BLaER1 (cell line): ENCODE results near the gene MUC12.
"Not testable (repeated sequence)": the region's sequence is repeated elsewhere in the genome, so short reads cannot be mapped to it uniquely, and the experiment has no call there.

ENCODE experiments used
- H3K27ac ChIP-seq: shearing (Covaris generic); formaldehyde crosslinking; 2 replicates; pipeline ENCODE4 v1.8.1; 2022
- H3K27me3 ChIP-seq: shearing (Covaris generic); formaldehyde crosslinking; 2 replicates; pipeline ENCODE4 v1.8.1; 2022
- H3K36me3 ChIP-seq: shearing (Covaris generic); formaldehyde crosslinking; 2 replicates; pipeline ENCODE4 v1.8.1; 2022
- H3K4me1 ChIP-seq: shearing (Covaris generic); formaldehyde crosslinking; 2 replicates; pipeline ENCODE4 v1.8.1; 2022
- H3K4me2 ChIP-seq: shearing (Covaris generic); formaldehyde crosslinking; 2 replicates; pipeline ENCODE4 v1.8.1; 2022
- H3K4me3 ChIP-seq: shearing (Covaris generic); formaldehyde crosslinking; 2 replicates; pipeline ENCODE4 v1.8.1; 2022
- H3K9ac ChIP-seq: shearing (Covaris generic); formaldehyde crosslinking; 2 replicates; pipeline ENCODE4 v1.8.1; 2022
- H3K9me3 ChIP-seq: shearing (Covaris generic); formaldehyde crosslinking; 2 replicates; pipeline ENCODE4 v1.8.1; 2022
- H4K20me1 ChIP-seq: shearing (Covaris generic); formaldehyde crosslinking; 2 replicates; pipeline ENCODE4 v1.8.1; 2022
- Cebpa-rat ChIP-seq: shearing (Covaris generic); IDR thresholded peaks from 2 replicates; pipeline ENCODE4 v1.8.1; 2022

Gene MUC12

DNA sequence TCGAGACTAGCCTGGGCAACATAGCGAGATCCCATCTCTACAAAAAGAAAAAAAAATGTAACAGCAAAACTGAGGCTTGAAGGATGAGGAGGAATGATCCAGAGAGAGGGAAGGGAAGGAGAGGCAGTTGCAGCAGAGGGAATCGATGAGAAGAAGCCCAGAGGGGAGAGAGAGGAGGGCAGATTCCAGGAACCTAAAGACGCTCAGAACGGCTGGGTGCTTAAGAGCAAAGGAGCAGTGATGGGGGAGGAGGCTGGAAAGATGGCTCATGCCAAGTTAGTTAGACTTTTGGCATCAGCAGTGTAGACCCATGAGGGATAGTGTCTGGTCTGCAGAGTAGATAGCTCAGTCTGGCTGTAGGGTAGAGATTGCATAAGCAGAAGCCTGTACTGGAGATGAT lies 40.3 kb downstream of the MUC12 start:
- Histone ChIP-seq H3K36me3 (no peaks in the 10 kb centered on the region), H4K20me1 (no peaks in the 10 kb centered on the region), H3K27ac (no peak overlapping the region), H3K9ac (no peak overlapping the region), H3K4me2 (no peak overlapping the region), H3K4me3 (no peak overlapping the region), H3K4me1 (peaks cover 18% of the 10 kb centered on the region; the same call in 1 of the 2 replicates), H3K9me3 (no peaks in the 10 kb centered on the region), H3K27me3 (no peaks in the 10 kb centered on the region)
- TF ChIP-seq Cebpa-rat, result no peak

DNA sequence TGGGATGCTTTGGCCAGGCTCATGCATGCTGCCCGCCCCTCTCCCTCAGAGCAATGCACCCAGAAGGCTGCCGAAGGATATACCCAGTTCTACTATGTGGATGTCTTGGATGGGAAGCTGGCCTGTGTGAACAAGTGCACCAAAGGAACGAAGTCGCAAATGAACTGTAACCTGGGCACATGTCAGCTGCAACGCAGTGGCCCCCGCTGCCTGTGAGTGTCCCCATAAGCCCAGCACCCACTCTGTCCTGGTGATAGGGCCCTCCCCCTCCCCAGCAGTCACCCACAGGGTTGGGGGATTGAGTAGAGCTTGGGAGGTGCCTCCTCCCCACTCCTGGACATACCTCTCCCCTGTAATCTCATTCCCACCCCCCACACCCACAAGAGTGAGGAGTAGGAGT lies 43.6 kb downstream of the MUC12 start:
- H3K4me2 ChIP-seq, result no peak overlapping the region; the same call in 1 of the 2 replicates
- no peaks in the 10 kb centered on the region for H3K9me3 ChIP-seq
- H3K4me1 ChIP-seq, result peaks cover 39% of the 10 kb centered on the region
- H3K36me3 ChIP-seq, result no peaks in the 10 kb centered on the region
- no peaks in the 10 kb centered on the region for H4K20me1 ChIP-seq
- no peaks in the 10 kb centered on the region for H3K27me3 ChIP-seq
- no peak overlapping the region for H3K27ac ChIP-seq
- TF ChIP-seq Cebpa-rat, result no peak
- H3K4me3 ChIP-seq, result no peak overlapping the region
- H3K9ac ChIP-seq, result no peak overlapping the region

DNA sequence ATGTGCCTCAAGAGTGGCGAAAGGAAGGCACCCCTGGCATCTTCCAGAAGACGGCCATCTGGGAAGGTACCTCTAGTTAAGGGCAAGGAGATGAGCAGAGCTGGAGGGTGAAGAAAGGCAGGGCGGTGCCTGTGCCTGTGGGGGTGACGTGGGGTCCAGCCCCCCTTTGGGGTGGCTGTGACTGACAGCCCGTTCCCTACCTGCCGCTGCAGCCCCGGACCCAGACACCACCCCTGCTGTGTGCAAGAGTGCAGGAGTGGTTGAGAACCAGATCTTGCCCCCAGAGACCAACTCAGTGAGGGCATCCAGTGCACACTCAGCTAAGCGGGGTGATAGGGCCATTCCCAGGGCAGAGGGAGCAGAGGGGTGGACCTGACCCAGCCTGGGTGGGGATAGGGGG lies 46.3 kb downstream of the MUC12 start:
- H4K20me1 ChIP-seq, result no peaks in the 10 kb centered on the region
- H3K36me3 ChIP-seq, result no peaks in the 10 kb centered on the region
- peak overlapping the region; percentile 96 for H3K4me2 ChIP-seq
- H3K27ac ChIP-seq, result no peak overlapping the region
- TF ChIP-seq Cebpa-rat, result no peak
- no peak overlapping the region for H3K9ac ChIP-seq
- H3K4me3 ChIP-seq, result no peak overlapping the region
- H3K4me1 ChIP-seq, result peaks cover 47% of the 10 kb centered on the region
- no peaks in the 10 kb centered on the region for H3K27me3 ChIP-seq
- H3K9me3 ChIP-seq, result no peaks in the 10 kb centered on the region

DNA sequence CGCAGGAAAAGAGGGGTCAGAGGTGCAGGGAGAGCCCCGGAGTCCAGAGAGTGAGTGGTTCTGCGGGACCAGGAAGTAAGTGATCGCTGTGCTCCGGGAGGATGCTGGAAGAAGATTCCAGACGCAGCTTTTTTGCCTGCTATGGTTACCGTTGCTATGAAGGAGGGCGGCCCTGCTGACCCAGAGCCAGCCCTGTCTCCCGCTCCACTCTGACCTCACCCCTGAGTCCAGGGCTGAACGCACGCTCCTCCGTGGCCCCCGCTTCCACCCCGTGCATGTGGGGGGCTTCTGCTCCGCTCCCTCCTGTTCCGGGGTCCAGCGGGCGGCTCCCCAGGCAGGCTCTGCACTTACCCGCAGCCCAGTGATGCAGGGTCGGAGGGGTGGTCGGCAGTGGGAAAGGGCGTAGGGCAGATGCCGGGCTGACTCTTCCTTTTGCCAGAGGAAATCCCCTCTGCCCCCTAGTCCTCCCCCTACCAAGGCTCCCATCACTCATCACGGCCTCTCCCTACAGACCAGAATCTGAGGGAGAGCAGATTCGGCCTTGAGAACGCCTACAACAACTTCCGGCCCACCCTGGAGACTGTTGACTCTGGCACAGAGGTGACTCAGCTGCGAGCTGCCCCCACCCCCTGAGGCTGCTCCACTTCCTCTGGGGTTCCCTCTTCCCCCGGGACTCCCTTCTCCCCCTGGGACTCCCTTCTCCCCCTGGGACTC lies 47.9 kb downstream of the MUC12 start:
- Histone ChIP-seq H3K9ac (peak overlapping the region; percentile 67), H4K20me1 (no peaks in the 10 kb centered on the region), H3K27ac (peak overlapping the region; percentile 74), H3K9me3 (no peaks in the 10 kb centered on the region), H3K36me3 (no peaks in the 10 kb centered on the region), H3K27me3 (no peaks in the 10 kb centered on the region), H3K4me2 (peak overlapping the region; percentile 96), H3K4me3 (peak overlapping the region; percentile 65), H3K4me1 (peaks cover 44% of the 10 kb centered on the region)
- TF ChIP-seq Cebpa-rat, result no peak

DNA sequence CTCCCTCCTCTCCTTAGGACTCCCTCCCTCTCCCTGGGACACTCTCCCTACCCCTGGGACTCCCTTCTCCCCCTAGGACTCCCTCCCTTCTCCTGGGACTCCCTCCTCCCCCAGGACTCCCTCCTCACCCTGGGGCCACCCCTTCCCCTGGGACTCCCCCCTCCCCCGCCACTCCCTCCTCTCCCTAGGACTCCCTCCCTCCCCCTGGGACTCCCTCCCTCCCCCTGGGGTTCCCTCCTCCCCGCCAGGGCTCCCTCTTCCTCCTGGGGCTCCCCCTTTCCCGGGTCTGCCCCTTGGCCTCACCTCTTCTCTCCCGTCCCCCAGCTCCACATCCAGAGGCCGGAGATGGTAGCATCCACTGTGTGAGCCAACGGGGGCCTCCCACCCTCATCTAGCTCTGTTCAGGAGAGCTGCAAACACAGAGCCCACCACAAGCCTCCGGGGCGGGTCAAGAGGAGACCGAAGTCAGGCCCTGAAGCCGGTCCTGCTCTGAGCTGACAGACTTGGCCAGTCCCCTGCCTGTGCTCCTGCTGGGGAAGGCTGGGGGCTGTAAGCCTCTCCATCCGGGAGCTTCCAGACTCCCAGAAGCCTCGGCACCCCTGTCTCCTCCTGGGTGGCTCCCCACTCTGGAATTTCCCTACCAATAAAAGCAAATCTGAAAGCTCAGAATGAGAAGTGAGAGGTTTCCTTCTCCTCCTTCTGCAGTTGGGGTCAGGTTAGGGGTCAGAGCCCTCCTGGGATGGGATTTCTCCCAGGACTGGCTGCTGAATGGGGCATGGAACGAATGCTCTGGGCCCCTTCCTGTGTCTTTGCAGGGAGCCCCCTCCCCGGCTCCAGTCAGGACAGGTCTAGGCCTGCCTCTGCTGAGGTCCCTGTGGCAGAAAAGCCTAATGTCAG lies 49.2 kb downstream of the MUC12 start:
- H3K4me2 ChIP-seq, result no peak overlapping the region
- peak overlapping the region; percentile 23; the same call in 1 of the 2 replicates for H3K27ac ChIP-seq
- no peaks in the 10 kb centered on the region for H3K36me3 ChIP-seq
- H3K4me3 ChIP-seq, result no peak overlapping the region
- H3K9ac ChIP-seq, result no peak overlapping the region
- H3K27me3 ChIP-seq, result no peaks in the 10 kb centered on the region
- H3K4me1 ChIP-seq, result peaks cover 35% of the 10 kb centered on the region
- no peak for TF ChIP-seq Cebpa-rat
- H4K20me1 ChIP-seq, result no peaks in the 10 kb centered on the region
- no peaks in the 10 kb centered on the region for H3K9me3 ChIP-seq

DNA sequence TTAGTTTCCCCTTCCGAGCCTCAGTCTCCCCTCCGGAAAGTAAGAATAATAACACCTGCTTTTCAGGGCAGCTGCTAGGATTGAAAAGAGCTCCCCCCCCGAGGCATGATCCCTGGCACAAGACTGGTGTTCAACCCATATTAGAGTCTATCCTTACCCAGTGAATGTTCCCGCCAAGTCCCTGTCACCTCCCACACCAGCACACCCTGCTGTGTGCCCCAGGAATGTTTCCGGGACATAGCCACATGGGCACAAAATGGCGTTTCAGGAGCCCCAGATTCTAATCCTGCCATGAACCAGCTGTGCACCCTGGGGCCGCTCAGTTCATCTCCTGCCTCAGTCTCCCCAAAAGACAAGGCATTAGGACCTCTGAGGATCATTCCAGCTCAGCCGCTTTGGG lies 51.1 kb downstream of the MUC12 start:
- Histone ChIP-seq H3K9ac (no peak overlapping the region), H3K4me3 (no peak overlapping the region), H3K4me2 (no peak overlapping the region), H4K20me1 (no peaks in the 10 kb centered on the region), H3K4me1 (peaks cover 29% of the 10 kb centered on the region), H3K27me3 (no peaks in the 10 kb centered on the region), H3K36me3 (no peaks in the 10 kb centered on the region), H3K27ac (no peak overlapping the region), H3K9me3 (0 out of 2 replicates have a peak, but pooled peaks cover 6% of the 10 kb centered on the region)
- no peak for TF ChIP-seq Cebpa-rat

DNA sequence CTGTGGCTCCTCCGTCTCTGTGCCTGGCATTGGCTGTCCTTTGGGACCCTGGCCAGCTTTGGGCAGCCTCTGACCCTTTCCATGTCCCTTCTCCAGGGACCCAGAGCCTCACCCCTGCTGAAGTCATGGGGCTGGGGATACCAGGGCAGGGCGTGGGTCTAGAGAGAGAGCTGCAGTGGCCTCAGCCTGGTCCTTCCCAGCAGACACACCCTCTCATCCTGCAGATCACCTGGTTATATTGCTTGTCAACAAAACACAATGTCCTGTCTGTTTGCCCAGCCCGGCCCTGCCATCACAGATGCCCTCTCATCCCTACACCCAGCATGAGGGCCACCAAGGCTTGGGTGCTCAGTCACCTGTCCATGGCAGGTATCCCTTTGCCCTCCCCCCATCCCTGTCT lies 52.3 kb downstream of the MUC12 start:
- no peak overlapping the region for H3K9ac ChIP-seq
- no peak overlapping the region for H3K4me3 ChIP-seq
- no peaks in the 10 kb centered on the region for H3K36me3 ChIP-seq
- no peak for TF ChIP-seq Cebpa-rat
- H3K27me3 ChIP-seq, result no peaks in the 10 kb centered on the region
- H3K9me3 ChIP-seq, result 0 out of 2 replicates have a peak, but pooled peaks cover 6% of the 10 kb centered on the region
- no peak overlapping the region for H3K27ac ChIP-seq
- H4K20me1 ChIP-seq, result no peaks in the 10 kb centered on the region
- H3K4me1 ChIP-seq, result peaks cover 17% of the 10 kb centered on the region
- H3K4me2 ChIP-seq, result no peak overlapping the region

DNA sequence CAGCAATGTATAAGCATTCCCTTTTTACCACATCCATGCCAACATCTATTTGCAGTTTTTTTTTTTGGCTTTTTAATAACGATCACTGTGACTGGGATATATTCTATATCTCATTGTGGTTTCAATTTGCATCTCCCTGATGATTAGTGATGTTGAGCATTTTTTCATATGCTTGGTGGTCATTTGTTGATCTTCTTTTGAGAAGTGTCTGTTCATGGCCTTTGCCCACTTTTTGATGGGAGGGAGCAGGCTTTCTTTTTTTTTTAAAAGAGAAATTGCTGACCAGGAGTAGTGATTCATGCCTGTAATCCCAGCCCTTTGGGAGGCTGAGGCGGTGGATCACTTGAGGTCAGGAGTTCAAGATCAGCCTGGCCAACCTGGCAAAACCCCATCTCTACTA lies 54.5 kb downstream of the MUC12 start:
- Histone ChIP-seq H3K4me1 (peaks cover 3% of the 10 kb centered on the region; the same call in 1 of the 2 replicates), H3K4me2 (no peak overlapping the region), H3K9me3 (0 out of 2 replicates have a peak, but pooled peaks cover 6% of the 10 kb centered on the region), H3K36me3 (no peaks in the 10 kb centered on the region), H3K27me3 (no peaks in the 10 kb centered on the region), H3K27ac (no peak overlapping the region), H4K20me1 (no peaks in the 10 kb centered on the region), H3K4me3 (no peak overlapping the region), H3K9ac (no peak overlapping the region)
- no peak for TF ChIP-seq Cebpa-rat

DNA sequence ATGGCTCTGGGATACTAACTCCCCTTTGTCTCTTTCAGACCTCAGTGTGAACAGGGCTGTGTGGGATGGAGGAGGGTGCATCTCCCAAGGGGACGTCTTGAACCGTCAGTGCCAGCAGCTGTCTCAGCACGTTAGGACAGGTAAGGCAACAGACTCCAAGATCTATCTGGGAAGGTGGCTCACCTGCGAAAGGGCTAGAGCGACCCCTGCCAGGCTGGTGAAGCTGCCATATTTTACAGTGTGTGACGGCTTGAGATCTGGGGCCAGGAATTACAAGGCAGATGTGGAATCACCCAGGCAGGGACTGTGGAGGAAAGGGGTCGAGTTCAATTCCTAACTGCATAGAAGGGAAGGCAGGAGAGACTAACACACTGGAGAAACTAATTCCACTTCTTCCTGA lies 61.7 kb downstream of the MUC12 start:
- Histone ChIP-seq H3K27ac (no peak overlapping the region), H3K9ac (no peak overlapping the region), H3K36me3 (no peaks in the 10 kb centered on the region), H4K20me1 (no peaks in the 10 kb centered on the region), H3K4me1 (no peaks in the 10 kb centered on the region), H3K4me2 (no peak overlapping the region), H3K9me3 (no peaks in the 10 kb centered on the region), H3K27me3 (no peaks in the 10 kb centered on the region), H3K4me3 (no peak overlapping the region)
- TF ChIP-seq Cebpa-rat, result no peak

DNA sequence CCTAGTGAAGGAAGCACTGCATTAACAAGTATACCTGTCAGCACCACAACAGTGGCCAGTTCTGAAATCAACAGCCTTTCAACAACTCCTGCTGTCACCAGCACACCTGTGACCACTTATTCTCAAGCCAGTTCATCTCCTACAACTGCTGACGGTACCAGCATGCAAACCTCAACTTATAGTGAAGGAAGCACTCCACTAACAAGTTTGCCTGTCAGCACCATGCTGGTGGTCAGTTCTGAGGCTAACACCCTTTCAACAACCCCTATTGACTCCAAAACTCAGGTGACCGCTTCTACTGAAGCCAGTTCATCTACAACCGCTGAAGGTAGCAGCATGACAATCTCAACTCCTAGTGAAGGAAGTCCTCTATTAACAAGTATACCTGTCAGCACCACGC lies 66.6 kb downstream of the MUC12 start:
- no peaks in the 10 kb centered on the region for H3K4me1 ChIP-seq
- H3K36me3 ChIP-seq, result no peaks in the 10 kb centered on the region
- no peaks in the 10 kb centered on the region for H3K9me3 ChIP-seq
- no peaks in the 10 kb centered on the region for H4K20me1 ChIP-seq
- H3K27ac ChIP-seq, result no peak overlapping the region
- no peak for TF ChIP-seq Cebpa-rat
- no peak overlapping the region for H3K9ac ChIP-seq
- H3K4me3 ChIP-seq, result no peak overlapping the region
- H3K27me3 ChIP-seq, result no peaks in the 10 kb centered on the region
- no peak overlapping the region for H3K4me2 ChIP-seq

DNA sequence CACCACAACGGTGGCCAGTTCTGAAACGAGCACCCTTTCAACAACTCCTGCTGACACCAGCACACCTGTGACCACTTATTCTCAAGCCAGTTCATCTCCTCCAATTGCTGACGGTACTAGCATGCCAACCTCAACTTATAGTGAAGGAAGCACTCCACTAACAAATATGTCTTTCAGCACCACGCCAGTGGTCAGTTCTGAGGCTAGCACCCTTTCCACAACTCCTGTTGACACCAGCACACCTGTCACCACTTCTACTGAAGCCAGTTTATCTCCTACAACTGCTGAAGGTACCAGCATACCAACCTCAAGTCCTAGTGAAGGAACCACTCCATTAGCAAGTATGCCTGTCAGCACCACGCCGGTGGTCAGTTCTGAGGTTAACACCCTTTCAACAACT lies 71.9 kb downstream of the MUC12 start:
- H3K4me1 ChIP-seq, H4K20me1 ChIP-seq, H3K27ac ChIP-seq, H3K27me3 ChIP-seq, H3K4me3 ChIP-seq, H3K9ac ChIP-seq, H3K36me3 ChIP-seq, H3K4me2 ChIP-seq: not testable (repeated sequence)
- H3K9me3 ChIP-seq, result peaks cover 36% of the 10 kb centered on the region
